HEK293T (cell line): ENCODE measurements around the gene SPDEF.

Experiments
- BHLHE40 ChIP-seq: fragments of 450-650 bp; IDR thresholded peaks from 2 replicates; pipeline ENCODE4 v1.6.1; 2016; ENCODE audit warnings: mild to moderate bottlenecking, moderate library complexity, borderline replicate concordance
- ELF4 ChIP-seq: fragments of 450-650 bp; IDR thresholded peaks from 2 replicates; pipeline ENCODE4 v1.6.1; 2017; ENCODE audit warnings: antibody characterized with exemption
- FOXA1 ChIP-seq: fragments of 450-650 bp; IDR thresholded peaks from 2 replicates; pipeline ENCODE4 v1.6.1; 2016; ENCODE audit warnings: mild to moderate bottlenecking
- FOXK2 ChIP-seq: fragments of 450-650 bp; IDR thresholded peaks from 2 replicates; pipeline ENCODE4 v1.6.1; 2016; ENCODE audit warnings: mild to moderate bottlenecking
- FOXM1 ChIP-seq: fragments of 450-650 bp; IDR thresholded peaks from 2 replicates; pipeline ENCODE4 v1.6.1; 2017; ENCODE audit warnings: mild to moderate bottlenecking, borderline replicate concordance
- HDGF ChIP-seq: fragments of 450-650 bp; IDR thresholded peaks from 2 replicates; pipeline ENCODE4 v1.6.1; 2017; ENCODE audit warnings: antibody characterized with exemption, borderline replicate concordance
- L3MBTL2 ChIP-seq: fragments of 450-650 bp; conservative IDR thresholded peaks from 2 replicates; pipeline ENCODE4 v1.6.1; 2016; ENCODE audit warnings: mild to moderate bottlenecking
- NFRKB ChIP-seq: fragments of 450-650 bp; IDR thresholded peaks from 2 replicates; pipeline ENCODE4 v1.6.1; 2016; ENCODE audit warnings: mild to moderate bottlenecking, moderate library complexity
- TARDBP ChIP-seq: fragments of 450-650 bp; IDR thresholded peaks from 2 replicates; pipeline ENCODE4 v1.6.1; 2016

DNA sequence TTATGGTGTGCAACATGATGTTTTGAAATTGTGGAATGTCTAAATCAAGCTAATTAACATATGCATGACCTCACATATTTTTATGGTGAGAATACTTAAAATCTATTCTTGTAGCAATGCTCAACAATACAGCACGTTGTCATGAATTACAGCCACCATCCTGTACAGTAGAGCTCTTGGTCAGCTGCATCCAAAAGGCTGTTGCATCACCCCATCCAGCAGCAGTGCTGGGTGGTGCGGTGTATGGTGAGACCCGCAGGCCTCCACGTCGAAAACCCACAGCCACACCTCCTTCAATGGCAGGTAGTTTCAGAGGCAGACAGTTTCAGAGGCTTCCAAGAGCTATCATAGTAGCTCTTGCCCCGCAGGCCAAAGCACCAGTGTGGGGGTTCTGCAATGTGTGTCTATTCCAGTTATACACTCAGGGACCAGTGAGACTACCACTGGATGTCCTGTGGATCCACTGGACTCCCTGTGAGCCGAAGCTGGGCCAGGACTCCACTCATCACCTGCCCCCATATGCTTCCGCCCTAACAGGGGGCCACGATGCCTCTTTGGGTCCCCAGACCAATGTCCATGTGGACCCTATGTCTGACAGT is 66.8 kb downstream of the SPDEF start:
- TF ChIP-seq HDGF: no peak
- TF ChIP-seq L3MBTL2: no peak
- no peak for TF ChIP-seq FOXK2
- TF ChIP-seq ELF4: no peak
- no peak for TF ChIP-seq BHLHE40
- TF ChIP-seq FOXM1: no peak
- TF ChIP-seq FOXA1: no peak
- no peak for TF ChIP-seq TARDBP
- no peak for TF ChIP-seq NFRKB
